ENCODE results near the gene ABHD11. TPM values are rescaled to one million over a fixed set of nuclear protein-coding genes. Genes with fewer than 3 reads are reported as not detected.
A peak's percentile ranks its signal among the peaks of the same experiment; 100 is the strongest.
"Not testable (repeated sequence)": the region's sequence is repeated elsewhere in the genome, so short reads cannot be mapped to it uniquely, and the experiment has no call there.

ABHD11 gene
- total RNA-seq, 1 experiment from 2014 or later: 18.9 TPM

DNA sequence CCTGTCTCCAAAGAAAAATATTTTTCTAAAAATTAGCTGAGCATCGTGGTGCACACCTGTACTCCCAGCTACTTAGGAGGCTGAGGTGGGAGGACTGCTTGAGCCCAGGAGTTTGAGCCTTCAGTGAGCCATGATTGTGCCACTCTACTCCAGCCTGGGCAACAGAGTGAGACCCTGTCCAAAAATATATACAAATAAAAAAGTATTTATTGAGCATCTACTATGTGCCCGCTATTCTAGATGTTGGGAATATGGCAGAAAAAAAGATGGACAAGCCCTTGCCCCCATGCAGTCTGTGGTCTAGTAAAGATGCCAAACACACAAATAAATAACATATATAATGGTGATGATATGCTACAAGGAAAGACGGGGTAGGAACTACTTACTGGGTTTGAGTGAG is 14.8 kb downstream of the ABHD11 start:
- no peak overlapping the region for H3K4me3 Mint-ChIP-seq (ENCODE audit: unreplicated experiment)
- no TSS peak for BruUV-seq (replicated peaks)
- no peak for TF ChIP-seq CTCF (IDR thresholded peaks at IDR 0.05; ENCODE audit: unreplicated experiment)
- H3K36me3 Mint-ChIP-seq (ENCODE audit: insufficient read depth, unreplicated experiment): peaks cover 5% of the 10 kb centered on the region
- no peak for DNase-seq (ENCODE audit: unreplicated experiment)
- ChIA-PET POLR2A (no interaction called here), CTCF (interaction anchor here (0.6 to 3.8 kb wide), 5 partner anchors 33 to 679 kb away, joined by 3 to 65 read pairs (median 3); no protein-coding TSS in a partner anchor)
- H3K4me1 Mint-ChIP-seq (ENCODE audit: insufficient read depth, unreplicated experiment): peaks cover 16% of the 10 kb centered on the region
- H3K9me3 Mint-ChIP-seq (ENCODE audit: unreplicated experiment): no peaks in the 10 kb centered on the region
- H3K27ac Mint-ChIP-seq (ENCODE audit: low read depth, unreplicated experiment): no peak overlapping the region
- intact Hi-C loops (cut with micrococcal nuclease): no loop called here
- H3K27me3 Mint-ChIP-seq (ENCODE audit: insufficient read depth, unreplicated experiment): no peaks in the 10 kb centered on the region

DNA sequence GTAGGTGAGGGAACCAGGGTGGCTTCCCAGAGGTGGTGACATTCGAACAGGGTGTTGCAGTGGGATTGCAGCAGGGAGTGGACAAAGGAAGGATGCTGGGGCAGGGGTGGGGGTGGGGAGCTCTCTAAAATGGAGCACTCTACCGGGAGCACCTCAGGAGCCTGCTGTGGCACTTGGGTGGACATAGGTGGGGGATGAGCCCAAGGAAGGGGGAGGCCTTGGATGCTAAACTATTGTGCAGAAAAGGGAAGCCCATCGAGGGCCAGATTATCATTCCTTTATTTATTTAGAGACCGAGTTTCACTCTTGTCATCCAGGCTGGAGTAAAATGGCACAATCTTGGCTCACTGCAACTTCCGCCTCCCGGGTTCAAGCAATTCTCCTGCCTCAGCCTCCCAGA is 15.8 kb downstream of the ABHD11 start:
- CTCF ChIA-PET: interaction anchor here (0.6 to 2.1 kb wide), 2 partner anchors 16 to 116 kb away, joined by 3 to 10 read pairs; no protein-coding TSS in a partner anchor
- BruUV-seq (replicated peaks): no TSS peak
- no peak overlapping the region for H3K27ac Mint-ChIP-seq (ENCODE audit: low read depth, unreplicated experiment)
- no peaks in the 10 kb centered on the region for H3K9me3 Mint-ChIP-seq (ENCODE audit: unreplicated experiment)
- no peak overlapping the region for H3K4me3 Mint-ChIP-seq (ENCODE audit: unreplicated experiment)
- no peak for TF ChIP-seq CTCF (IDR thresholded peaks at IDR 0.05; ENCODE audit: unreplicated experiment)
- POLR2A ChIA-PET: no interaction called here
- peaks cover 22% of the 10 kb centered on the region for H3K4me1 Mint-ChIP-seq (ENCODE audit: insufficient read depth, unreplicated experiment)
- DNase-seq (ENCODE audit: unreplicated experiment): no peak
- H3K36me3 Mint-ChIP-seq (ENCODE audit: insufficient read depth, unreplicated experiment): peaks cover 10% of the 10 kb centered on the region
- intact Hi-C loops (cut with micrococcal nuclease): no loop called here
- no peaks in the 10 kb centered on the region for H3K27me3 Mint-ChIP-seq (ENCODE audit: insufficient read depth, unreplicated experiment)

GRCh38 chr7:73722182-73722581 is 16.4 kb downstream of the ABHD11 start:
- intact Hi-C loops (cut with micrococcal nuclease); BruUV-seq (replicated peaks); H3K9me3 Mint-ChIP-seq (ENCODE audit: unreplicated experiment); H3K4me3 Mint-ChIP-seq (ENCODE audit: unreplicated experiment); H3K27ac Mint-ChIP-seq (ENCODE audit: low read depth, unreplicated experiment); H3K36me3 Mint-ChIP-seq (ENCODE audit: insufficient read depth, unreplicated experiment); H3K27me3 Mint-ChIP-seq (ENCODE audit: insufficient read depth, unreplicated experiment): not testable (repeated sequence)
- ChIA-PET POLR2A (interaction anchor here (0.7 kb wide), 1 partner anchor 200 kb away, joined by 5 read pairs; the partner anchor contains the start of gene BAZ1B), CTCF (interaction anchor here (0.6 to 2.1 kb wide), 4 partner anchors 9 to 115 kb away, joined by 3 to 10 read pairs (median 4); partner anchors contain the start of genes ABHD11 and VPS37D)
- H3K4me1 Mint-ChIP-seq (ENCODE audit: insufficient read depth, unreplicated experiment): peaks cover 26% of the 10 kb centered on the region
- DNase-seq (ENCODE audit: unreplicated experiment): peak; percentile 50

DNA sequence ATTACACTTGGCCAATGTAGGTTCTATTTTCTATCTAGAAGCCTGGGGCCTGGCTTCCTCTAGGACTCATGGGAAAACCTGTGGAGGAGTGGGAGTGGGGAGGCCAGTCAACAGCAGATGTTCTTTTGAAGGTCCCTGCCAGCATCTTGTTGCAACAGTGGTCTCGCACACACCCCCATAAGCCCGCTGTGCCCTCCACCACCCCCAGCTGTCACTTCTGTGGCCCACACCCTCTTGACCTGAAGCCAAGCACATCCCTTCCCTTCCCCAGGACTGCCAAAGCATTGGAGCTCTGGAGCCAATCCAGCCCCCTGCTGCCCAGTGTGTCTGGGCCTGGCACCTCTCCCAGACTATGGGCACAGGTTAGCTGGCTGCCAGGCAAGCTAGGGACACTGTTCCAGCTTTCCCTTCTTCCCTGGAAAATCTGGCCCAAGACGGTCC is 17.2 kb downstream of the ABHD11 start:
- Mint-ChIP-seq H3K27ac (ENCODE audit: low read depth, unreplicated experiment) (no peak overlapping the region), H3K36me3 (ENCODE audit: insufficient read depth, unreplicated experiment) (peaks cover 6% of the 10 kb centered on the region), H3K27me3 (ENCODE audit: insufficient read depth, unreplicated experiment) (no peaks in the 10 kb centered on the region), H3K4me3 (ENCODE audit: unreplicated experiment) (peak overlapping the region; percentile 57), H3K9me3 (ENCODE audit: unreplicated experiment) (no peaks in the 10 kb centered on the region), H3K4me1 (ENCODE audit: insufficient read depth, unreplicated experiment) (peaks cover 31% of the 10 kb centered on the region)
- CTCF ChIA-PET: interaction anchor here (0.6 to 2.1 kb wide), 6 partner anchors 17 to 679 kb away, joined by 3 to 10 read pairs (median 4); partner anchors contain the start of genes ABHD11 and VPS37D
- peak; percentile 94 for DNase-seq (ENCODE audit: unreplicated experiment)
- intact Hi-C loops (cut with micrococcal nuclease): no loop called here
- no TSS peak for BruUV-seq (replicated peaks)
- POLR2A ChIA-PET: interaction anchor here (0.7 kb wide), 1 partner anchor 200 kb away, joined by 5 read pairs; the partner anchor contains the start of gene BAZ1B
- no peak for TF ChIP-seq CTCF (IDR thresholded peaks at IDR 0.05; ENCODE audit: unreplicated experiment)

DNA sequence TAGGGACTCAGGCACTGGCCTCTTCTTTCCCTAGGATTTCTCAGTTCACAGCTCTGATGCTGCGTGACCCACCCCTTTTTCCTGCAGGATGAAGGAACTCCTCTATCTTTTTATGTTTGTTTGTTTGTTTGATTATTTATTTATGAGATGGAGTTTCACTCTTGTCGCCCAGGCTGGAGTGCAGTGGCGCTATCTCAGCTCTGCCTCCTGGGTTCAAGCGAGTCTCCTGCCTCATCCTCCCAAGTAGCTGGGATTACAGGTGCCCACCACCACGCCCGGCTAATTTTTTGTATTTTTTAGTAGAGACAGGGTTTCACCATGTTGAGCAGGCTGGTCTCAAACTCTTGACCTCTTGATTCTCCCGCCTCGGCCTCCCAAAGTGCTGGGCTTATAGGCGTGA is 18.2 kb downstream of the ABHD11 start:
- CTCF ChIA-PET: interaction anchor here (0.6 to 1.0 kb wide), 5 partner anchors 11 to 53 kb away, joined by 3 to 4 read pairs (median 3); partner anchors contain the start of gene VPS37D
- H3K4me3 Mint-ChIP-seq (ENCODE audit: unreplicated experiment): peak overlapping the region; percentile 59
- POLR2A ChIA-PET: interaction anchor here (0.9 to 1.7 kb wide), 2 partner anchors 19 to 23 kb away, joined by 4 to 10 read pairs; partner anchors contain the start of gene ABHD11
- H3K36me3 Mint-ChIP-seq (ENCODE audit: insufficient read depth, unreplicated experiment); intact Hi-C loops (cut with micrococcal nuclease); DNase-seq (ENCODE audit: unreplicated experiment); BruUV-seq (replicated peaks); H3K27me3 Mint-ChIP-seq (ENCODE audit: insufficient read depth, unreplicated experiment); H3K9me3 Mint-ChIP-seq (ENCODE audit: unreplicated experiment); H3K27ac Mint-ChIP-seq (ENCODE audit: low read depth, unreplicated experiment): not testable (repeated sequence)
- H3K4me1 Mint-ChIP-seq (ENCODE audit: insufficient read depth, unreplicated experiment): peaks cover 34% of the 10 kb centered on the region
